K562 (cell line): Measurements from ENCODE around the gene KLB. TPM values are rescaled to one million over a fixed set of nuclear protein-coding genes. Genes with fewer than 3 reads are reported as not detected.

Source experiments
- ATAC-seq: fragments of 200-7000 bp; cut with Tn5 transposase; 3 replicates; pipeline ENCODE4 v1.9.1; 2020; ENCODE audit warnings: moderate library complexity
- BruUV-seq: library from RNA; stranded (reverse); fragments of 400-500 nt; replicated peaks from 2 replicates; lab custom pipeline; 2021; lab: Mats Ljungman, UMichigan
- CTCF ChIA-PET: fragments of 300-600 bp; formaldehyde crosslinking; extraction: SDS; loops from one replicate; lab custom pipeline; 2021; ENCODE audit warnings: low intra/inter-chr PET ratio; lab: Yijun Ruan, JAX
- POLR2A ChIA-PET: fragments of 300-600, 350-650 bp; sonication (Branson Sonifier 250); formaldehyde crosslinking; extraction: SDS; loops from one replicate; lab custom pipeline; 2021; ENCODE audit warnings: antibody characterized with exemption, inconsistent platforms; lab: Yijun Ruan, JAX
- DNase-seq, 4 experiments: peaks; one replicate each; pipeline versions ENCODE4 v3.0.0 to v3.0.0-alpha.2; 2011 to 2018; ENCODE audit warnings: low spot score in 3 of 4, mixed read lengths in 3 of 4; ENCODE audit errors: extremely low read depth in 1 of 4
- FAIRE-seq: peaks from 2 replicates; lab custom pipeline; 2011; peaks lifted over from hg19 to GRCh38; lab: Jason Lieb, UNC
- H2AFZ ChIP-seq: 2 replicates; pipeline ENCODE4 v1.6.0; 2011; ENCODE audit warnings: low read depth, low read length, control low read depth, inconsistent platforms
- H3K27ac ChIP-seq: fragments of 200-600 bp; 3 replicates; pipeline ENCODE4 v1.8.0; 2011; ENCODE audit warnings: low read depth, mild to moderate bottlenecking, control low read depth, inconsistent platforms, low read length, moderate library complexity, mixed read lengths; ENCODE audit errors: extremely low read depth
- H3K27me3 ChIP-seq, 2 experiments: fragments of 300-600 bp in 1 of 2; 2 replicates in 1 of 2; 3 replicates in 1 of 2; pipeline versions ENCODE4 v1.6.0 to v1.8.0; 2011; ENCODE audit warnings: inconsistent platforms in 2 of 2, low read length in 2 of 2, mild to moderate bottlenecking in 1 of 2, mixed read lengths in 1 of 2, moderate library complexity in 1 of 2; ENCODE audit not compliant: control insufficient read depth in 2 of 2, insufficient read depth in 2 of 2
- H3K36me3 ChIP-seq: fragments of 300-600 bp; 3 replicates; pipeline ENCODE4 v1.8.0; 2011; ENCODE audit warnings: mild to moderate bottlenecking, low read length, inconsistent platforms; ENCODE audit not compliant: control insufficient read depth, insufficient read depth
- H3K4me1 ChIP-seq, 2 experiments: fragments of 200-600 bp in 1 of 2; replicated peaks in 1 of 2; 2 replicates in 1 of 2; 3 replicates in 1 of 2; pipeline versions ENCODE4 v1.5.1 to v1.8.0; 2011; ENCODE audit warnings: inconsistent platforms in 2 of 2, low read length in 2 of 2, mild to moderate bottlenecking in 1 of 2, mixed read lengths in 1 of 2, moderate library complexity in 1 of 2; ENCODE audit not compliant: control insufficient read depth in 2 of 2, insufficient read depth in 2 of 2
- H3K4me2 ChIP-seq: 2 replicates; pipeline ENCODE4 v1.6.1; 2011; ENCODE audit warnings: low read length, control low read depth, inconsistent platforms, mixed read lengths; ENCODE audit not compliant: insufficient read depth
- H3K4me3 ChIP-seq: fragments of 200-600 bp; sonication (generic), shearing (Covaris generic); 2 replicates; pipeline ENCODE4 v1.5.1; 2016; ENCODE audit warnings: control low read depth, inconsistent platforms
- H3K79me2 ChIP-seq: fragments of 200-600 bp; 3 replicates; pipeline ENCODE4 v1.8.0; 2011; ENCODE audit warnings: low read length, inconsistent platforms; ENCODE audit not compliant: control insufficient read depth, insufficient read depth
- H3K9ac ChIP-seq, 2 experiments: 2 replicates each; pipeline versions ENCODE4 v1.6.0 to v1.6.1; 2011; ENCODE audit warnings: low read depth in 2 of 2, low read length in 2 of 2, control low read depth in 1 of 2, inconsistent platforms in 1 of 2, mild to moderate bottlenecking in 1 of 2, mixed read lengths in 1 of 2; ENCODE audit not compliant: insufficient read depth in 1 of 2
- H3K9me1 ChIP-seq: one replicate; pipeline ENCODE4 v1.6.0; 2011; ENCODE audit warnings: inconsistent platforms, mild to moderate bottlenecking, low read length, moderate library complexity; ENCODE audit not compliant: control insufficient read depth, insufficient read depth
- H3K9me3 ChIP-seq: replicated peaks from 2 replicates; pipeline ENCODE4 v1.5.1; 2011; ENCODE audit warnings: low read depth, low read length, inconsistent platforms; ENCODE audit not compliant: control insufficient read depth, insufficient read depth
- H4K20me1 ChIP-seq: replicated peaks from 2 replicates; pipeline ENCODE4 v1.6.1; 2011; ENCODE audit warnings: low read length, inconsistent platforms, mixed read lengths; ENCODE audit not compliant: control insufficient read depth, insufficient read depth
- C11orf30 ChIP-seq: fragments of 450-650 bp; IDR thresholded peaks from 2 replicates; pipeline ENCODE4 v1.6.1; 2016; ENCODE audit warnings: low read depth, mild to moderate bottlenecking
- CBX8 ChIP-seq: fragments of 200-600 bp; sonication (generic); IDR thresholded peaks from 2 replicates; pipeline ENCODE4 v1.6.1; 2012; ENCODE audit warnings: borderline replicate concordance, mixed run types, low read depth, mild to moderate bottlenecking, moderate library complexity, mixed read lengths, low read length, control low read depth, inconsistent platforms; ENCODE audit not compliant: poor library complexity, severe bottlenecking; ENCODE audit errors: extremely low read depth
- ELF4 ChIP-seq: fragments of 450-650 bp; formaldehyde crosslinking; IDR thresholded peaks from 2 replicates; pipeline ENCODE4 v1.4.0; 2022; ENCODE audit warnings: missing genetic modification characterization
- FOS ChIP-seq: IDR thresholded peaks from 3 replicates; pipeline ENCODE4 v1.6.1; 2011; ENCODE audit not compliant: insufficient read length; ENCODE audit errors: extremely low read depth
- HNRNPK ChIP-seq: fragments of 200-400 bp; formaldehyde crosslinking; IDR thresholded peaks from one replicate; pipeline ENCODE4 v1.6.1; 2018; ENCODE audit warnings: mild to moderate bottlenecking, low read depth, low read length; ENCODE audit not compliant: poor library complexity, severe bottlenecking
- MCM2 ChIP-seq: fragments of 450-650 bp; IDR thresholded peaks from 2 replicates; pipeline ENCODE4 v1.6.1; 2017; ENCODE audit warnings: low read depth, mild to moderate bottlenecking
- MTA1 ChIP-seq: fragments of 450-650 bp; IDR thresholded peaks from 2 replicates; pipeline ENCODE4 v1.6.1; 2017; ENCODE audit warnings: borderline replicate concordance
- NR2C1 ChIP-seq, 2 experiments: fragments of 450-650 bp; IDR thresholded peaks; 2 replicates each; pipeline ENCODE4 v1.6.1; 2017; ENCODE audit warnings: mild to moderate bottlenecking in 2 of 2, antibody characterized with exemption in 1 of 2, inconsistent platforms in 1 of 2, missing compliant biosample characterization in 1 of 2, missing genetic modification characterization in 1 of 2
- POLR3G ChIP-seq: IDR thresholded peaks from 2 replicates; pipeline ENCODE4 v1.6.1; 2011; ENCODE audit not compliant: insufficient read length, insufficient replicate concordance; ENCODE audit errors: extremely low read depth
- SPI1 ChIP-seq: IDR thresholded peaks from 2 replicates; pipeline ENCODE4 v1.6.1; 2011; ENCODE audit warnings: low read depth, low read length, control low read depth, borderline replicate concordance
- ZKSCAN3 ChIP-seq: fragments of 250-450 bp; sonication (Bioruptor Pico); IDR thresholded peaks from 2 replicates; pipeline ENCODE4 v1.4.0; 2020
- ZNF212 ChIP-seq: fragments of 450-650 bp; formaldehyde crosslinking; IDR thresholded peaks from 2 replicates; pipeline ENCODE4 v1.4.0; 2020; ENCODE audit warnings: mild to moderate bottlenecking
- ZNF316 ChIP-seq: fragments of 450-650 bp; IDR thresholded peaks from 2 replicates; pipeline ENCODE4 v1.6.1; 2016
- WGBS: fragments of 100-300 bp; shearing (Covaris generic); methylation state at CpG from one replicate; pipeline ENCODE4 v1.1.6; 2016; ENCODE audit warnings: low coverage, mixed read lengths; ENCODE audit not compliant: insufficient coverage; ENCODE audit errors: missing lambda C conversion rate; 5-methylcytosine and 5-hydroxymethylcytosine counted together
- in situ Hi-C: fragments of 300-500 bp; cut with MboI; formaldehyde crosslinking; loops from 4 replicates; pipeline ENCODE4 v1.15.0; 2018; ENCODE audit warnings: inconsistent platforms, mixed read lengths
- intact Hi-C: fragments of 100-400 bp; cut with micrococcal nuclease; formaldehyde crosslinking; loops from 2 replicates; pipeline ENCODE4 v1.14.2; 2022
- polyA plus RNA-seq, 8 experiments: library from polyadenylated mRNA; depleted of rRNA in 4 of 8; stranded (reverse) in 5 of 8; unstranded in 3 of 8; fragments of >200 nt; fragmentation: Nextera tagmentation in 2 of 8; fragmentation: Illumina TruSeq in 1 of 8; extraction: Ambion mirVana in 2 of 8; extraction: Trizol in 1 of 8; gene quantifications; 2 replicates each; pipeline versions ENCODE4 v1.2.1 to v1.2.3, GENCODE V29; 2011 to 2014; ENCODE audit warnings: inconsistent platforms in 1 of 8, missing spikeins in 1 of 8
- total RNA-seq, 7 experiments: library from RNA; depleted of rRNA in 6 of 7; stranded (reverse); fragments of >200 nt in 6 of 7; fragmentation: Illumina TruSeq in 2 of 7; extraction: Trizol in 2 of 7; gene quantifications; 2 replicates each; pipeline versions ENCODE4 v1.2.1 to v1.2.3, GENCODE V29; 2011 to 2021; ENCODE audit warnings: low replicate concordance in 1 of 7
- TF ChIP-seq, protein P1 (sequence below): fragments of 250-450 bp; sonication (Bioruptor Pico); IDR thresholded peaks from 2 replicates; pipeline ENCODE4 v1.5.0; 2021
- TF ChIP-seq, protein P2 (sequence below): fragments of 450-650 bp; IDR thresholded peaks from 2 replicates; pipeline ENCODE4 v1.6.1; 2017; ENCODE audit warnings: antibody characterized with exemption, mild to moderate bottlenecking

KLB gene
- total and polyA plus RNA-seq, 9 of the 15 experiments (the other 6 are each of a cell fraction or from before 2014, with no cell fraction given) = 0.04 to 0.13 TPM; not detected in 7

DNA sequence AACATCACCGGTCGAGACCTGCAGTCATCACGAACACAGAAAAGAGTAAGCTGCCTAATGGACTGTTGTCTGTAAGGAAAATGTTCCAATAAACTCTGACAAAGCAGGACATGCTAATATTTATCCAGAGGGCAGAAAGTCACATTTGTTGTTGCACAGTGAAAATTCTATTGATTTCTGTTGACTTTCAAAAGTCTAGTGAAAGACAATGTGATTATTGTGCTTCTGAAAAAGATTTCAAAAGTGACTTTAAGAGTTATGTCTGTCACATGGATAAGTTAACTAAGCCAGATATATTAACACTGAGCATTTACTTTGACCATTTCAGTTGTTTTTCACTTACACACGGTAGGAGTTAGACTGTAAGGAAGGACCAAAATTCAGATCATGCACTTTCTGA lies 31.3 kb upstream of the KLB start:
- no peak for FAIRE-seq
- H3K36me3 ChIP-seq = no peaks in the 10 kb centered on the region
- H2AFZ ChIP-seq = no peak overlapping the region
- H3K9ac ChIP-seq = no peak overlapping the region
- DNase-seq = no peak
- TF ChIP-seq ELF4 (CRISPR knock-in tag) (no peak), FOS (no peak), CBX8 (no peak), C11orf30 (no peak), ZKSCAN3 (CRISPR knock-in tag) (no peak), ZNF316 (no peak), MTA1 (no peak), SPI1 (no peak), MCM2 (no peak), HNRNPK (no peak), NR2C1 (IDR thresholded peaks at IDR 0.05) (no peak), NR2C1 (tag; IDR thresholded peaks at IDR 0.05) (no peak), ZNF212 (no peak), POLR3G (no peak)
- TF ChIP-seq, protein P1, sequence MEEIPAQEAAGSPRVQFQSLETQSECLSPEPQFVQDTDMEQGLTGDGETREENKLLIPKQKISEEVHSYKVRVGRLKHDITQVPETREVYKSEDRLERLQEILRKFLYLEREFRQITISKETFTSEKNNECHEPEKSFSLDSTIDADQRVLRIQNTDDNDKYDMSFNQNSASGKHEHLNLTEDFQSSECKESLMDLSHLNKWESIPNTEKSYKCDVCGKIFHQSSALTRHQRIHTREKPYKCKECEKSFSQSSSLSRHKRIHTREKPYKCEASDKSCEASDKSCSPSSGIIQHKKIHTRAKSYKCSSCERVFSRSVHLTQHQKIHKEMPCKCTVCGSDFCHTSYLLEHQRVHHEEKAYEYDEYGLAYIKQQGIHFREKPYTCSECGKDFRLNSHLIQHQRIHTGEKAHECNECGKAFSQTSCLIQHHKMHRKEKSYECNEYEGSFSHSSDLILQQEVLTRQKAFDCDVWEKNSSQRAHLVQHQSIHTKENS (CRISPR knock-in tag) = no peak
- TF ChIP-seq, protein P2, sequence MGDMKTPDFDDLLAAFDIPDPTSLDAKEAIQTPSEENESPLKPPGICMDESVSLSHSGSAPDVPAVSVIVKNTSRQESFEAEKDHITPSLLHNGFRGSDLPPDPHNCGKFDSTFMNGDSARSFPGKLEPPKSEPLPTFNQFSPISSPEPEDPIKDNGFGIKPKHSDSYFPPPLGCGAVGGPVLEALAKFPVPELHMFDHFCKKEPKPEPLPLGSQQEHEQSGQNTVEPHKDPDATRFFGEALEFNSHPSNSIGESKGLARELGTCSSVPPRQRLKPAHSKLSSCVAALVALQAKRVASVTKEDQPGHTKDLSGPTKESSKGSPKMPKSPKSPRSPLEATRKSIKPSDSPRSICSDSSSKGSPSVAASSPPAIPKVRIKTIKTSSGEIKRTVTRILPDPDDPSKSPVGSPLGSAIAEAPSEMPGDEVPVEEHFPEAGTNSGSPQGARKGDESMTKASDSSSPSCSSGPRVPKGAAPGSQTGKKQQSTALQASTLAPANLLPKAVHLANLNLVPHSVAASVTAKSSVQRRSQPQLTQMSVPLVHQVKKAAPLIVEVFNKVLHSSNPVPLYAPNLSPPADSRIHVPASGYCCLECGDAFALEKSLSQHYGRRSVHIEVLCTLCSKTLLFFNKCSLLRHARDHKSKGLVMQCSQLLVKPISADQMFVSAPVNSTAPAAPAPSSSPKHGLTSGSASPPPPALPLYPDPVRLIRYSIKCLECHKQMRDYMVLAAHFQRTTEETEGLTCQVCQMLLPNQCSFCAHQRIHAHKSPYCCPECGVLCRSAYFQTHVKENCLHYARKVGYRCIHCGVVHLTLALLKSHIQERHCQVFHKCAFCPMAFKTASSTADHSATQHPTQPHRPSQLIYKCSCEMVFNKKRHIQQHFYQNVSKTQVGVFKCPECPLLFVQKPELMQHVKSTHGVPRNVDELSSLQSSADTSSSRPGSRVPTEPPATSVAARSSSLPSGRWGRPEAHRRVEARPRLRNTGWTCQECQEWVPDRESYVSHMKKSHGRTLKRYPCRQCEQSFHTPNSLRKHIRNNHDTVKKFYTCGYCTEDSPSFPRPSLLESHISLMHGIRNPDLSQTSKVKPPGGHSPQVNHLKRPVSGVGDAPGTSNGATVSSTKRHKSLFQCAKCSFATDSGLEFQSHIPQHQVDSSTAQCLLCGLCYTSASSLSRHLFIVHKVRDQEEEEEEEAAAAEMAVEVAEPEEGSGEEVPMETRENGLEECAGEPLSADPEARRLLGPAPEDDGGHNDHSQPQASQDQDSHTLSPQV = no peak
- no peaks in the 10 kb centered on the region for H4K20me1 ChIP-seq
- CTCF ChIA-PET = no interaction called here
- H3K4me1 ChIP-seq = no peaks in the 10 kb centered on the region; a peak in 1 of 5 replicates
- no peak overlapping the region for H3K27ac ChIP-seq
- no peaks in the 10 kb centered on the region for H3K79me2 ChIP-seq
- POLR2A ChIA-PET = no interaction called here
- ATAC-seq = no peak
- BruUV-seq = no TSS peak
- no peaks in the 10 kb centered on the region for H3K9me1 ChIP-seq
- peaks cover 2% of the 10 kb centered on the region; the same call in 1 of the 2 replicates for H3K9me3 ChIP-seq
- no peaks in the 10 kb centered on the region; a peak in 1 of 5 replicates for H3K27me3 ChIP-seq
- WGBS = 3% methylated on average over 4 of the region's 4 CpGs
- no peak overlapping the region for H3K4me2 ChIP-seq
- H3K4me3 ChIP-seq = no peak overlapping the region
- in situ Hi-C loops = no loop called here
- intact Hi-C loops = no loop called here
